Calu3 (cell line): Measurements from ENCODE around the gene LARGE1. TPM values are rescaled to one million over a fixed set of nuclear protein-coding genes. Genes with fewer than 3 reads are reported as not detected.
A peak's percentile ranks its signal among the peaks of the same experiment; 100 is the strongest.

Experiments used
- BruUV-seq: library from RNA; stranded (reverse); fragments of 400-500 nt; replicated peaks from 2 replicates; lab custom pipeline; 2021; lab: Mats Ljungman, UMichigan
- CTCF ChIA-PET: fragments of 300-600 bp; sonication (Branson Sonifier 250); formaldehyde crosslinking; loops from one replicate; lab custom pipeline; 2022; ENCODE audit warnings: antibody characterized with exemption; lab: Charles Lee
- DNase-seq: peaks from one replicate; pipeline ENCODE4 v3.0.0; 2022
- H3K27ac Mint-ChIP-seq: one replicate; pipeline ENCODE4 v1.8.0; 2022; ENCODE audit warnings: mixed read lengths; ENCODE audit not compliant: unreplicated experiment
- H3K27me3 Mint-ChIP-seq: one replicate; pipeline ENCODE4 v1.8.0; 2022; ENCODE audit warnings: mixed read lengths; ENCODE audit not compliant: unreplicated experiment
- H3K36me3 Mint-ChIP-seq: one replicate; pipeline ENCODE4 v1.8.0; 2022; ENCODE audit warnings: mild to moderate bottlenecking, moderate library complexity, mixed read lengths; ENCODE audit not compliant: insufficient read depth, unreplicated experiment
- H3K4me1 Mint-ChIP-seq: one replicate; pipeline ENCODE4 v1.8.0; 2022; ENCODE audit warnings: mild to moderate bottlenecking, low read depth, mixed read lengths; ENCODE audit not compliant: unreplicated experiment
- H3K4me3 Mint-ChIP-seq: one replicate; pipeline ENCODE4 v1.8.0; 2022; ENCODE audit warnings: mild to moderate bottlenecking, low read depth, moderate library complexity, mixed read lengths; ENCODE audit not compliant: unreplicated experiment
- H3K9me3 Mint-ChIP-seq: one replicate; pipeline ENCODE4 v1.8.0; 2022; ENCODE audit warnings: low read depth, mixed read lengths; ENCODE audit not compliant: unreplicated experiment
- intact Hi-C: fragments of 100-400 bp; cut with micrococcal nuclease; formaldehyde crosslinking; loops from one replicate; pipeline ENCODE4 v1.10.0; 2022; ENCODE audit not compliant: unreplicated experiment
- total RNA-seq: library from RNA; stranded (reverse); gene quantifications from 2 replicates; pipeline ENCODE4 v1.2.3, GENCODE V29; 2022
- TF ChIP-seq, protein P1 (sequence below): fragments of 200-600 bp; IDR thresholded peaks from one replicate; pipeline ENCODE4 v1.8.0; 2022; ENCODE audit warnings: antibody characterized with exemption; ENCODE audit not compliant: unreplicated experiment

The LARGE1 gene
- total RNA-seq, 1 experiment from 2014 or later, result 11.6 TPM

- Mint-ChIP-seq H3K9me3 (no peaks in the 10 kb centered on the region), H3K36me3 (peaks cover 6% of the 10 kb centered on the region), H3K27me3 (no peaks in the 10 kb centered on the region), H3K4me3 (no peak overlapping the region), H3K27ac (no peak overlapping the region), H3K4me1 (peaks cover 20% of the 10 kb centered on the region)
- no TSS peak for BruUV-seq
- TF ChIP-seq, protein P1, sequence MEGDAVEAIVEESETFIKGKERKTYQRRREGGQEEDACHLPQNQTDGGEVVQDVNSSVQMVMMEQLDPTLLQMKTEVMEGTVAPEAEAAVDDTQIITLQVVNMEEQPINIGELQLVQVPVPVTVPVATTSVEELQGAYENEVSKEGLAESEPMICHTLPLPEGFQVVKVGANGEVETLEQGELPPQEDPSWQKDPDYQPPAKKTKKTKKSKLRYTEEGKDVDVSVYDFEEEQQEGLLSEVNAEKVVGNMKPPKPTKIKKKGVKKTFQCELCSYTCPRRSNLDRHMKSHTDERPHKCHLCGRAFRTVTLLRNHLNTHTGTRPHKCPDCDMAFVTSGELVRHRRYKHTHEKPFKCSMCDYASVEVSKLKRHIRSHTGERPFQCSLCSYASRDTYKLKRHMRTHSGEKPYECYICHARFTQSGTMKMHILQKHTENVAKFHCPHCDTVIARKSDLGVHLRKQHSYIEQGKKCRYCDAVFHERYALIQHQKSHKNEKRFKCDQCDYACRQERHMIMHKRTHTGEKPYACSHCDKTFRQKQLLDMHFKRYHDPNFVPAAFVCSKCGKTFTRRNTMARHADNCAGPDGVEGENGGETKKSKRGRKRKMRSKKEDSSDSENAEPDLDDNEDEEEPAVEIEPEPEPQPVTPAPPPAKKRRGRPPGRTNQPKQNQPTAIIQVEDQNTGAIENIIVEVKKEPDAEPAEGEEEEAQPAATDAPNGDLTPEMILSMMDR, result no peak
- intact Hi-C loops, result no loop called here
- no peak for DNase-seq
- CTCF ChIA-PET, result interaction anchor here (0.6 to 0.9 kb wide), 2 partner anchors 106 to 128 kb away, joined by 3 to 16 read pairs; no protein-coding TSS in a partner anchor
Measured at GRCh38 chr22:33528183-33528582, 392.1 kb downstream of the LARGE1 start.

GRCh38 chr22:33526434-33527107, 393.7 kb downstream of the LARGE1 start:
- Mint-ChIP-seq H3K27ac (no peak overlapping the region), H3K27me3 (no peaks in the 10 kb centered on the region), H3K4me3 (no peak overlapping the region), H3K9me3 (no peaks in the 10 kb centered on the region), H3K4me1 (peaks cover 29% of the 10 kb centered on the region), H3K36me3 (peaks cover 6% of the 10 kb centered on the region)
- TF ChIP-seq, protein P1, result no peak
- CTCF ChIA-PET, result no interaction called here
- intact Hi-C loops, result no loop called here
- no peak for DNase-seq
- BruUV-seq, result no TSS peak

DNA sequence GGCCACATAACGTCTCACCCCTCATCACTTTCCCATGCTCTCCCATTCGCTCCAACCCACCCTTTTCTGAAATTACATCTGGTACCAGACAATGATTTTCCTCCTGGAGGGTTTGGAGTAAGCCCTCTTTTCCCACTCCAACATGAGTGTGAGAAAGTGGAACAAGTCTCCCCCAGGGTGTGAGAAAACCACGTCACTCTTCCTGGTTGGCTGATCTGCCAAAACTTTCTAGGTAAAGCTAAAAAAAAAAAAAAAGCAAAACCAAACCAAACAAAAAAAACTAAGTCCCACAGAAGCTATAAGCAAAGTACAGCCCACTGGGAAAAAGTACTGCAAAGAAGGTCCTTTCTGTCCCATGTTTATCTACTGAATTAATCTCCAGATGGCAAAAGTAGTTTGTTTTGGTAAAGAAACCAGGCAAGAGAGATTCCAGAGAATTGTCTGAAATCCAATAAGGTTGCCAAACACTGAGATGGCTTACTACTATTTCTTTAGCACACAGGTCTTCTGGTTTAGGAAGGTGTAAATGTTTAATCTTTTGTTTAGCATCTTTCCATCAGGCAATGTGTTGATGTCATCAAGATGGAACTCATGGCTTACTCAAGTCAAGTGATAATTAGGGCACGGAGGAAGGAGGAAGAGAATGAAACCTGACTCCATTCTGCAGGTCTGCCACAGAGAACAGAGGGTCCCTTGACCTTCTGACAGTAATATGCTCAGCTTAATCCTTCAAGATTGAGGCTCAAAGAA, 395.6 kb downstream of the LARGE1 start:
- intact Hi-C loops, result no loop called here
- peaks cover 6% of the 10 kb centered on the region for H3K36me3 Mint-ChIP-seq
- CTCF ChIA-PET, result interaction anchor here (0.9 kb wide), 1 partner anchor 55 kb away, joined by 3 read pairs; no protein-coding TSS in a partner anchor
- H3K4me1 Mint-ChIP-seq, result peaks cover 37% of the 10 kb centered on the region
- no peak overlapping the region for H3K4me3 Mint-ChIP-seq
- no peak for DNase-seq
- TF ChIP-seq, protein P1, result no peak
- H3K27ac Mint-ChIP-seq, result peak overlapping the region; percentile 68
- no peaks in the 10 kb centered on the region for H3K9me3 Mint-ChIP-seq
- BruUV-seq, result no TSS peak
- no peaks in the 10 kb centered on the region for H3K27me3 Mint-ChIP-seq

GRCh38 chr22:33521879-33522665, 398.2 kb downstream of the LARGE1 start:
- Mint-ChIP-seq H3K4me3 (no peak overlapping the region), H3K27me3 (no peaks in the 10 kb centered on the region), H3K4me1 (peaks cover 47% of the 10 kb centered on the region), H3K9me3 (no peaks in the 10 kb centered on the region), H3K36me3 (peaks cover 11% of the 10 kb centered on the region), H3K27ac (no peak overlapping the region)
- intact Hi-C loops, result no loop called here
- no peak for DNase-seq
- TF ChIP-seq, protein P1, result no peak
- CTCF ChIA-PET, result interaction anchor here (0.7 to 1.2 kb wide), 2 partner anchors 56 to 1508 kb away, joined by 3 to 4 read pairs; no protein-coding TSS in a partner anchor
- no TSS peak for BruUV-seq
